RPMI7951 (cell line): Measurements from ENCODE around the gene WDR37. TPM values are rescaled to one million over a fixed set of nuclear protein-coding genes. Genes with fewer than 3 reads are reported as not detected.
"Not testable (repeated sequence)": the region's sequence is repeated elsewhere in the genome, so short reads cannot be mapped to it uniquely, and the experiment has no call there.

Experiments
- DNase-seq: peaks from one replicate; pipeline ENCODE4 v3.0.0-alpha.2; 2012; ENCODE audit warnings: low read depth
- total RNA-seq: library from RNA; depleted of rRNA; stranded (reverse); fragments of >200 nt; shearing (Covaris generic); gene quantifications from 2 replicates; pipeline ENCODE4 v1.2.3, GENCODE V29; 2014

Gene WDR37
- total RNA-seq, 1 experiment from 2014 or later: 13.5 TPM

GRCh38 chr10:1043532-1043995 lies 12.6 kb upstream of the WDR37 start:
- DNase-seq: no peak

DNA sequence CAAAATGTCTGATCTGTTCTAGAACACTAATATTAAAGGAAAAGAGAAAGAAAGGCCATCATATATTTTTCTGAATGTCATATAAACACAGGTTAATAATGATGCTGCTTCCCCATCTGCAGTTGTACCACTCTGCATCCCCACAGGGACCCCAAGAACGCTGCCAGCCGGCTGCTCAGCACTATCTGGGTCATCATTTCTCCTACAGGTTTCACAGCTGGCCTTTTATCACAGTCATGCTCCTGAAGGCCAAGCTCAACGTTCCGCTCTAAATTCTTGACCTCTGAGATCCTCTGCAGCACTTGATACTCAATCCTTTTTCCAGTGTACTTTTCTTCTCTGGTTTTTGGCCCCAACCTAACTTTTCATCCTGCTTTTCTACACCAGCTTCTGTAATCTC lies 12.0 kb upstream of the WDR37 start:
- DNase-seq: no peak

DNA sequence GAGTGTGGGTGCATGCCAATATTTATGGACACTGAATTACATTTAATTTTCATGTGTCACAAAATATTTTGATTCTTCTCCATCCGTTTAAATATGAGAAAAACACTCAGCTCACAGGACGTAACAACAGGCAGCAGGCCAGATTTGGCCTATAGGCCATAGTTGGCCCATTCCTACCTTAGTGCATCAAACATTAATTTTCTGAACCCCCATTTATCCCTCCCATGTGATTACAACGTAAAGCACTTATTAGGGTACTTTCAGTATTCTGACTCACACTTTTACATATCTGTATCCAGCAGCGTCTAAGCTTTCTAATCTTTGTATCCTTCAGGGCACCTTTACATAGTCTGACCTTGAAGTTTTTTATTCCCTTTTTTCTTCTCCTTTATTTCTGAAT lies 11.2 kb upstream of the WDR37 start:
- no peak for DNase-seq

DNA sequence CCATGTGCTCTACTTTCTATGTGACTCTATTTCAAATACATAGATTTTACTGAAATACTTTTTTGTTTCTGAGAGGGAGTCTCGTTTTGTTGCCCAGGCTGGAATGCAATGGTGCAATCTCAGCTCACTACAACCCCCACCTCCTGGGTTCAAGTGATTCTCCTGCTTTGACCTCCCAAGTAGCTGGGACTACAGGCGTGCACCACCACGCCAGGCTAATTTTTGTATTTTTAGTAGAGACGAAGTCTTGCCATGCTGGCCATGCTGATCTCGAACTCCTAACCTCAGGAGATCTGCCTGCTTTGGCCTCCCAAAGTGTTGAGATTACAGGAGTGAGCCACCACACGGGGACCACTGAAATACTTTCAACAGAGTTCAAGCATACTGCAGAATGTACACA lies 10.8 kb upstream of the WDR37 start:
- no peak for DNase-seq

GRCh38 chr10:1047937-1048336 lies 8.2 kb upstream of the WDR37 start:
- no peak for DNase-seq

GRCh38 chr10:1048349-1048731 lies 7.8 kb upstream of the WDR37 start:
- no peak for DNase-seq

- DNase-seq: peak; percentile 99
These were observed 7.3 kb upstream of the WDR37 start, which contains the start of gene IDI1 for GRCh38 chr10:1048732-1049424. IDI1 (minus strand) TSS chr10:1049119; CDS start chr10:1049003, 116 bp downstream.

GRCh38 chr10:1049425-1049958 lies 6.7 kb upstream of the WDR37 start:
- no peak for DNase-seq

- peak; percentile 36 for DNase-seq
These were observed 6.0 kb upstream of the WDR37 start for GRCh38 chr10:1050145-1050544.

DNA sequence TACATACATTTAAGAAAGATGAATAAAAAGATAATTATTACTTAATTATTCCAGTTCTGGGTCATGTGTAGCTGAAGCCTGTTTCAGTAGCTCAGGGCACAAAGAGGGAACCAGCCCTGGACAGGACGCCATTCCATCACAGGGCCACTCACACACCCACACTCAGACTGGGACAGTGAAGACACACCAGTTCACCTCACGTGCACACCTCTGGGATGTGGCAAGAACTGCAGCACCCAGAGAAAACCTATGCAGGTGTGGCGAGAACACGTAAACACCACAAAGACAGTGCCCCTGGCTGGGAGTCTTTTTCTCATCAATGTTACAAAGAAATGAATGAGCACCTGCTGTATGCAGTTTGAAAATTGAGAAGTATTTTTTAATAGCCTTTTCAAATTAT lies 5.6 kb upstream of the WDR37 start:
- DNase-seq: no peak

DNA sequence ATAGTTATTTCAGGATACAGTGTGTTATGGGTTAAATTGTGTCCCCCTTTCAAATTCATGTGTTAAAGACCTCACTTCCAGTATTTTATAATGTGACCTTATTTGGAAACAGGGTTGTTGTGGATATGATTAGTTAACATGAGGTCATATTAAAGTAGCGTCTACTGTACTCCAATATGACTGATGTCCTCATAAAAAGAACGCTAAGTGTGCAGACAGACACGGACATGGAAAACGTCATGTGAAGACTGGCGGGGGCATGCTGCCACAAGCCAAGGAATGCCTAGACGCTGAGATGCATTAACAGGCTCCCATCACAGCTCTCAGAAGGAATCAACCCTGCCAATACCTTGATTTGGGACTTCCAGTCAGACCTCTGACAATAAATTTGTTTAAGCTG lies 1.5 kb upstream of the WDR37 start:
- no peak for DNase-seq

DNA sequence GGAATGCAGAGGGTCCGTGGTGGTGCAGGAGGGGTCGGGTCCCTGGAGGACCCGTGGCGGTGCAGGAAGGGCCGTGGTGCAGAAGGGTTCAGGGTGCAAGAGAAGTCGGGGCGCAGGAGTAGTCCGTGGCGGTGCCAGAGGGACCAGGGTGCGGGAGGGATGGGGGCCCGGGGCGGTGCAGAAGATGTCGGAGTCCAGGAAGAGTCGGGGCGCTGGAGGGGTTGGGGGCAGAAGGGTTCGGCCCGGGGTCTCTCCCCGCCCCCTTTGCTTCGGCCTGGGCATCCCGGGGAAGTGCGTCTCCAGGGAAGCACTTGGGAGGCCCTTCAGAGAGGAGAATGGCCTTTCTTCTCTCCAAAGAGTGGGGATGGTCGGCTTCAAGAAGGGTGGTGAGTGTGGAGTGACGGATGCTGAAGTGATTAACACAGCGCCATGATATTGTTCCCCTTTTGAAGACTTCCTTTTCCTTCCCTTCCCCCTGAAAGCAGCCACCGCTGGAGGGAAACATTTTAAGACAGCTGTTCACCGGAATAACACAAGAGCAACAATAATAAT lies 997 bp downstream of the WDR37 start:
- DNase-seq: no peak

DNA sequence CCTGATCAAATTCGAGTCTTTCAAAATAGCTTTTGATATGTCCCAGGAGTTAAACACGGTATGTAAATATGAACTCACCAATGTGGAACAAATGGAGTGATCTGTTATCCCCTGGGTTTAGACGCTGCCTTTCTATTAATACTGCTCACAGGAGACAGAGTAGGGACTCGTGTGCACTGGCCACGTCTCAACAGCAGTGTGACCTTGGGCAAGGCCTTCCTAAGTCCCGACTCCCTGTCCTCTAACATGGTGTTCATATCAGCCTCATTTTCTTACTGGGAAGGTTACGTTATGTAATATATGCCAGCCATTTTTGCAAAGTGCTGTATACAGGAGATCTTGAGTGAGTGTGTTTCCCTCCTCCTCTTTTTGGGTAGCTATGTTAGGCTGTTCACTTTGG lies 1.8 kb downstream of the WDR37 start:
- no peak for DNase-seq

GRCh38 chr10:1059902-1060301 lies 3.7 kb downstream of the WDR37 start:
- no peak for DNase-seq

DNA sequence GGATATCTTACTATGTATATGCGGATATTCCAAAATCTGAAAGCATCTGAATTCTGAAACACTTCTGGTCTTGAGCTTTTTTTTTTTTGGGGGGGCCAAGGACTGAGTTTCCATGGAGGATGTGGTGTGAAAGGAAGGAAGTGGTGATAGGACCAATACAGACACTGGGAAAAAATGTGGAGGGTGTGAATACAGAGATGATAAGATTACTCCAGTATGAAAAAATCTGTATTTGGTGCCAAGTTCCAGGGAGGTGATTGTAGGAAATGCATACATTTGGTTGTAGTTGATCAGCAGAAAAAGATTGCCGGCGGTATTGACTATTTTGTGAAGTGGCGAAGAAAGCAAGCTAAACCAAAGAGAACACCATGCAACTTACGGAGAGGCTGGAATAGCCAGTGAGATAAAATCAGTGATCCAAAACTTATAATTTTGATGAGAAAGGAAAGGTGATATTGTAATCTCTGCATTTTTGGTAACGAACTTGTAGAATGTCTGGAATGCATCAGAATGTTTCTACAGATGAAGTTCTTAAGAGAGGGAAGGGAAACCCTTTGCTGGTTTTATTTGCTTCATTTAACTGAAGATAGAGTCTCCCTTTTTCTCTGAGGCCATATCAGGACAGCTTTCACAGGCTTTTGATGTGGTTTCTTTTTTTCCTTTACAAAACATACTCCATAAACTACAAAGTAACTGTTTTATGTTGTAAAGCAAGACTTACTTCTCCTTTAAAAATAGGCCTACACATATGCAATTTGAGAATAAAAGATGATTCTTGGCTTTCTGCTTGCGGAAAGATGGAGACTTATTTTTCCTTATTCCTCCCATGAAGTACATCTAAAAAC lies 6.0 kb downstream of the WDR37 start:
- DNase-seq: no peak

GRCh38 chr10:1063232-1063865 lies 7.2 kb downstream of the WDR37 start:
- DNase-seq: no peak

GRCh38 chr10:1064964-1065247 lies 8.7 kb downstream of the WDR37 start:
- no peak for DNase-seq

DNA sequence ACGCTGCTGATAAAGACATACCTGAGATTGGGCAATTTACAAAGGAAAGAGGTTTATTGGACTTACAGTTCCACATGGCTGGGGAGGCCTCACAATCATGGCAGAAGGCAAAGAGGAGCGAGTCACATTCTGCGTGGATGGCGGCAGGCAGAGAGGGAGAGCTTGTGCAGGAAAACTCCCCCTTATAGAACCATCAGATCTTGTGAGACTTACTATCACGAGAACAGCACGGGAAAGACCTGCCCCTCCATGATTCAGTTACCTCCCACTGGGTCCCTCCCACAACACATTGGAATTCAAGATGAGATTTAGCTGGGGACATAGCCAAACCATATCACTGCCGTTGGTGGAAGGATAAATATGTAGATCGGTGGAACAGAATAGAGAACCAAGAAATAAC lies 10.5 kb downstream of the WDR37 start:
- DNase-seq: not testable (repeated sequence)

DNA sequence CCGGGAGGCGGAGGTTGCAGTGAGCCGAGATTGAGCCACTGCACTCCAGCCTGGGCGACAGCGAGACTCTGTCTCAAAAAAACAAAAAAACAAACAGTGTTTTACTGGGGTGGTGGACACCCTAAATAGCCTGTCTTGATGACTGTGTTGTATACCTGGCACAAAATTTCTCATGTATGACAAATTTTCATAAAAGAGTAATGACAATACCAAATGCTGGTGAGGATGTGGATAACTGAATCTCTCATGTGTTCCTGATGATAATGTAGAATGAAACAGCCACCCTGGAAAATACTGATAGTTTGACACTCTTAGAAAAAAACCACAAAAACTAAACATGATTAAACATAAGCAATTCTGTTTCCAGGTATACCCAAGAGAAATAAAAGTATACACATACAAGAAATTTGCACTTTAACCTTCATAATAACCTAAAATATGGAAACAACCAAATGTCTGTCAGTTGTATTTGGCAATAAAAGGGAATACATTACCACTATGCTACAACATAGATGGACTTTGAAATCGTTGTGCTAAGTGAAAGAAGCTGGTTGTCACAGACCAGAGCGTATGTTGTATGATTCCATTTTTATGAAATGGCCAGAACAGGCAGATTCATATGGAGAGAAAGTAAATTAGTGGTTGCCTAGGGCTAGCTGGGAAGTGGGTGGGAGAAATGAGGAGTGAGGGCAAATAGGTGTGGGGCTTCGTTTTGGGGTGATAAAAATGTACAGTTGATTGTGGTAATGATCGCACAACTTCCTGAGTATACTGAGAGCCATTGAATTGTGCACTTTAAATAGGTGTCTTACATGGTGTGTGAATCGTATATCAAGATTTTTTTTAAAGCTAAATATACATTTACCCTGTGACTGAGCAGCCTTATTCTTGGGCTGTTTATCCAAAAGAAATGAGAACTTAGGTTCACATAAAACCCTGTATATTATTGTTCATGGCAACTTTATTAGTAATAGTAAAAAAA lies 12.5 kb downstream of the WDR37 start:
- no peak for DNase-seq

- no peak for DNase-seq
These were observed 14.7 kb downstream of the WDR37 start for GRCh38 chr10:1070919-1071318.
